CD4-positive, alpha-beta T cell treated with Interferon gamma for 1 hour (primary cell): ENCODE data around the gene ECPAS.
"Not testable (repeated sequence)": the region's sequence is repeated elsewhere in the genome, so short reads cannot be mapped to it uniquely, and the experiment has no call there.

Experiments used
- DNase-seq: peaks from one replicate; pipeline ENCODE4 v3.0.0-alpha.2; 2020

Gene ECPAS

GRCh38 chr9:111483858-111484571 is at the start of gene ECPAS:
ECPAS (minus strand) TSS chr9:111484383; CDS start chr9:111472918, 11,465 bp downstream.
- DNase-seq = peak; percentile 62

DNA sequence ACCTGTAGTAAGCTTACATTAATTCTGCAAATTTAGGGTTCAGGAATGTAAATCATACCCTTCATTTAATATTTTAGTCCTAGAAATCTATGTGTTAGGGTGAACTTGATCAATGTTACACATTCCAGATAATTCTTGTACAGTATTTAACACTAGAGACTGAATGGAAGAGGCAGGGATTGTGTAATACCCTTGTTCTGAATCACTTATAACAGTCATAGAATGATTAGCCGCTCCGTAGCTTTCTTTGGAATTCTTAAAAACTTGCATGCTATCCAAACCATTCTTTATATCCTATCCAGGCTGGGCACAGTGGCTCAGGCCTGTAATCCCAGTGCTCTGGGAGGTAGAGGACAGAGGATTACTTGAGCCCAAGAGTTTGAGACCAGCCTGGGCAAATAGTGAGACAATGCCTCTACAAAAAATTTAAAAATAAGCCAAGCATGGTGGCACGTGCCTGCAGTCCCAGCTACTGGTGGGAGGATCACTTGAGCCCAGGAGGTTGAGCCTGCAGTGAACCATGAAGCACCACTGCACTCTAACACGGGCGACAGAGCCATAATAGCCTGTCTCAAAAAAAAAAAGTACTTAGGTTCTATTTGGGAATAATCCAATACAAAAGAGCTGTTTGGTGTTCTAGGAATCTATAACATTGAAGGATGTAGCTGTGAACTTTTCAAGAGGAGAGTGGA is 49.1 kb upstream of the ECPAS start:
- no peak for DNase-seq

GRCh38 chr9:111531716-111532115 is 47.5 kb upstream of the ECPAS start:
- no peak for DNase-seq

DNA sequence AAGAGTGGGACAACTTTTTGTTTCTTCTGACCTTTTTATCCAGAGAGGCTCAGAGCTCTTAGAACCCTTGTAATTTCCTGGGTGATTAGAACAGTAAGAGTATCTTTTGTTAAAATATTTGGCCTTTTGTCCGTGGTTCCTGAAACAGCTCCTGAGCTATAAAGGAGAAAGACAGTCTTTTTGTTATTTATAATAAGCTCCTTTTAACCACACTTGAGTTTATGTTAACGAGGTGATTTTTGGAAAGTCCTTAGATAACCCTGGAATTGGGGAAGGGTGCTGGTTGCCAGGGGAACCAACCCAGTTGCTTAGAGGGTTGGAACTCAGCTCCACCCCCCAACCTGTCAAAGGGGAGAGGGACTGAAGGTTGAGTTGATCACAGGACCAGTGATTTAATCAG is 45.6 kb upstream of the ECPAS start:
- no peak for DNase-seq

GRCh38 chr9:111527347-111527746 is 43.2 kb upstream of the ECPAS start:
- DNase-seq = no peak

DNA sequence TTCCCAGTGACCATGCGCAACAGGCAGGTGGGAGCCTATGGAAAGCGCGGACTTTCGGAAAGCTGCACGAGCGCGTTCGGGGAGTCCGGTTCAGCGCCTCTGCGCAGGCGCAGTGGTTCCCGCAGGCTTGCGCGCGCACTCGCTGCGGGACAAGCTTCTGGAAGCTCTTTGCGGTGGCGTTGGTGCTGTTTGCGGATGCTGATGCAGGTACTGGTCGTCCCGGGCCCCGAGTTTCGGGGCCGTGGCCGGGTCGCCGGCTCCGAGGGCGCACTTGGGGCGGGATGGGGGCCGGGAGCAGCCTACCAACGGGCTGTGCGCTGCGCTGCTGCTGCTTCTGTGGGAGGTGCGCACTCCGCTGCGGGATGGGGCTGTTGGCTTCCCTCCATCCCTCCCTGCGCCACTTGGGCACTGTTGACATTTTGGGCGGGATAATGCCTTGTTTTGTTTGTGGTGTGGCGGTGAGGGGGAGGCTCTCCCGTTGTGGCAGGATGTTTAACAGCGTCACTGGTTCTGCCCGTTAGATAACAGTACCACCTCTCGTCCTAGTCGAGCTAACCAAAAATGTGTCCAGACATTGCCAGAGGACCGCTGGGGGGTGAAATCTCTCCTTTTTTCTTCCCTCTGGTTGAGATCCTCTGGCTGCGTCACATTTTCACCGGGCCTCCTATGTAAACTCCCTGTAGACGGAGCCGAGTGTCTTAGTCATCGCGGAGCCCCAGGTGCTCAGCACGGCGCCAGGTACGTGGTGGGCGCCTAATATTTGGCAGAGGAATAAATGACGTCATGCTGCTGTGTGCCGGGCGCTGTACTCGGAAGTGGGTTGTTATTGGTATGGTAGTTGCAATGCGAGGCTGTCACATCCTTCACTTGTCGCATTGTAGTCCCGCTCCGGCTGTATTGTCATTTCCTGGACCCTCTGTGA is 41.1 kb upstream of the ECPAS start, which contains the start of gene ZNF483:
Gene ZNF483 (plus strand): TSS at position 124 of the 922 bp plus-strand sequence. CDS start 2,217 bp downstream, outside the sequence.
- DNase-seq = peak; percentile 79

DNA sequence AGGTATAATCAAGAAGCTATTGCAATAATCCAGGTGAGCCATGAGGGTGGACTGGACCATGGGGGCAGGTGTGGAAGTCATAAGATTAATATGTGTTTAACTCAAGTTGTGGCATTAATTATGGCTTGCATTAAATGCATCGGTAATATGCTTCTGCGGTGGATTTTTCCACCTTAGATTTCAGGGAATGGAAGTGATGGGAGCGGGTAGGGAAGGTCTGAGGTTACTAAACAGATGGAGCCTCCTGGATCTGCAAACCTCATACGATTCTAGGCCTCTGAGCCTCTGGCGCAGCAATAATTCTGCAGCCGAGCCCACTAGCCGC is 40.5 kb upstream of the ECPAS start:
- DNase-seq = no peak

GRCh38 chr9:111516061-111516465 is 31.9 kb upstream of the ECPAS start:
- DNase-seq = no peak

GRCh38 chr9:111514967-111515366 is 30.8 kb upstream of the ECPAS start:
- DNase-seq = no peak

DNA sequence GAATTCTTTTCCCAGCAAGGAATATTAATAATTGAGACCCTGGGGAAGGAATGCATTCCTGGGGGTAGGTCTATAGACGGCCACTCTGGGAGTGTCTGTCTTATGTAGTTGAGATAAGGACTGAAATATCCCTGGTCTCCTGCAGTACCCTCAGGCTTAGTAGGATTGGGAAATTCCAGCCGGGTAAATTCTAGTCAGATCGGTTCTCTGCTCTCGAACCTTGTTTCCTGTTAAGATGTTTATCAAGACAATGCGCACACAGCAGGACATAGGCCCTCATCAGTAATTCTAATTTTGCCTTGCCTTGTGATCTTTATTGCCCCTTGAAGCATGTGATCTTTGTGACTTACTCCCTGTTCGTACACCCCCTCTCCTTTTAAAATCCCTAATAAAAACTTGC is 27.4 kb upstream of the ECPAS start:
- not testable (repeated sequence) for DNase-seq

DNA sequence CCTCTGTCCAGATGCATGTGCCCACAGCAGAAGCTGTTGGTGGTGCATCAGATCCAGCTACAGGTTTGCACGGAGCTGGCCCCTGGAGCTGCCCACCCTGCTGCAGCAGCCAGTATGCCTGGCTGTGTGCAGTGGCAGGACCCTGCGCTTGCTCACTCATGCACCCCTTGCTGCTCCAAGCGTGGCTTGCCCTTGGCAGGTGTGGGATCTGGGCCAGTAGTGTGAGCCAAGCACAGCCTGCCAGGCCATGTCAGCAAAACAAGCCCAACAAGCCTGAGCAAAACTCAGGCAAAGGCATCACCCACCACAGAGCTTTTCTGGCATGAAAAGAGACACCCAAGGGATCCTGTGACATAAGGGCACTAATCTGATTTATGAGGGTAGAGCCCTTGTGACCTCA is 18.3 kb upstream of the ECPAS start:
- no peak for DNase-seq

DNA sequence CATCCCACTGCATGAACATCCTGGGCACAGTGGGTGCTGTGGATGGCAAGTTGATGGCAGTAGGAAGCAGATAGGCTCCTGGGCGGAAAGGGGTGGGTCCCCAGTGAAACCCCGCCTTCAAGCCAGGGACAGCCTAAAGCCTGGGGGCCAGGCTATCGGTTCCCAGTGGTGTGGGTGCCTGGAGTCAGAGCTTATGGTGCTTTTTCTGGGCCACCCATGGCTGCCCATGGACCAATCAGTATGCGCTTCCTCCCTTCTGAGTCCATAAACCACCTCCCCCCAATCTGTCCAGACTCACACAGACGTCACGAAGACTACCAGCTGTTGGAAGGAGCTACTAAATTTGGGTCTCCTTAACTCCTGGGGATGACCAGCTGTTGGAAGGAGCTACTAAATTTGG is 17.5 kb upstream of the ECPAS start:
- DNase-seq = no peak

DNA sequence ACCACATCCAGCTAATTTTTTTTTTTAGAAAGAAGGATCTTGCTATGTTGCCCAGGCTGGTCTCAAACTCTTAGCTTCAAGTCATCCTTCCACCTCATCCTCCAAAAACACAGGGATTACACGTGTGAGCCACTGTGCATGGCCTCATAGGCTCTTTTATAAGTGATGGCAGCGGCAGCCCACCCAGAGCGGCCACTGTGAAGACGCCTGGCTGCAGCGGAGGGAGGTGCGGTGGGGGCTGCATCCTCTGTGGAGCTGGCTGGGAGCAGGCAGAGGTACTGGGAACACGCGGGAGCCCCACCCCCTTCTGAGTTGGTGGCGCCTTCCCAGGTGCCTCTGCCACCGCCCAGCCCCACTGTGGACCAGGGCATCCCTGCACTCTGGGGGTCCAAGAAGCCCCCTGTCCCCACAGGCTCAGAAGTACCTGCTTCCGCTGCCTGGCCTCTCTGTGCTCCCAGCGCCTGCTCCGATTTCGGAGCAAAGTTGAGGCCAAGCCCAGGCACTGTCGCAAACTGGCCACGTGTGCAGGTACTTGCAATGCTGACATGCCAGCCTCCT is 16.9 kb upstream of the ECPAS start:
- DNase-seq = no peak

GRCh38 chr9:111497196-111497595 is 13.0 kb upstream of the ECPAS start:
- DNase-seq = not testable (repeated sequence)

DNA sequence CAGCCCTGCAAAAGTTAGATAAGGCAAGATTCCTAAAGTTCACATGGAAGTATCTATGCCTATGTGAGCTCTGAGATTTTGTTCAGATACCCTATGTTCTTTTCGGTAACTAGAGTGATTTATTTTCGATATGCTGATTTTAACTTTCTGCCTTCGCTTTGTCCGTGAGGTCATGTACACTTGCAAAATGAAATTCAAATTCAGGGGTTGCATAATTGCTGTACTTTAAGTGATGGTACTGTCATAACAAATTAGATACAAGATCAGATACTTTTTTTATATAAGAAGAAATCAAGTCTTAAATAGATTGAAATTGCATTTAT is 350 bp upstream of the ECPAS start:
- no peak for DNase-seq

GRCh38 chr9:111483439-111483857 is 735 bp downstream of the ECPAS start:
- peak; percentile 38 for DNase-seq

DNA sequence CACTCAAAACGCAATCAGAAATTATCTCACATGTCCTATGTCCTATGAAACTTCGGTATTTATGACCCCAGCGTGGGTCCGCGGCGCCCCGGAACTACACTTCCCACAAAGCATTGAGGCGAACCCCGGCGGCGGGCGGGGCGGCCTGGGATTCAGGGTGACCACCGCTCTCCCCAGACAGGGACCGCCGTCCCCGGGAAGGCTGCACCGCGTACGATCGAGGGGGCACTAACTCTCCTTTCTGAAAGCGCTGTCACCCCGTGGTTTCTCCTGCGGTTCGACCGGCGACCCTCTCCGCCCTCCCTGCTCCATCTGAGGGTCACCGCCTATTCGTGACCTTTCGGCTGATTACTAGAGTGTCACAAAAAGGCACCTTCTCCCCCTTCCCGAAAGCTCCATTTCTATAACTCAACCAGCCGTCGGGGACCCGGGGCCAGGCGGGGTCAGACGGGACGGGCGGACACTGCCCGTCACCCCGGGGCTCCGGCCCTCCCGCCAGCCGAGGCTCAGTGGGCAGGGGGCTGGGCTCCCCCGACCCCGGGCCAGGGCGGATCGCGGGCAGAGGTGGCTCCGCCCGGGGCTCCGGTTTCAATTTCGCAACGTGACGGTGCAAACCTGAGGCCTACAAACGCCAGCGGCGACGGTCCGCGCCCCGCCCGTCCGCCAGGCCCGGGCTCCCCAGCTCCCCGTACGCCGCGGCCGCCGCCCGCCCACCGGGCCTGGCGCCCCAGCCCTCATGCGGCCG is 1.3 kb downstream of the ECPAS start:
- peak; percentile 38 for DNase-seq

- no peak for DNase-seq
These were observed 2.1 kb downstream of the ECPAS start for GRCh38 chr9:111481885-111482636.

DNA sequence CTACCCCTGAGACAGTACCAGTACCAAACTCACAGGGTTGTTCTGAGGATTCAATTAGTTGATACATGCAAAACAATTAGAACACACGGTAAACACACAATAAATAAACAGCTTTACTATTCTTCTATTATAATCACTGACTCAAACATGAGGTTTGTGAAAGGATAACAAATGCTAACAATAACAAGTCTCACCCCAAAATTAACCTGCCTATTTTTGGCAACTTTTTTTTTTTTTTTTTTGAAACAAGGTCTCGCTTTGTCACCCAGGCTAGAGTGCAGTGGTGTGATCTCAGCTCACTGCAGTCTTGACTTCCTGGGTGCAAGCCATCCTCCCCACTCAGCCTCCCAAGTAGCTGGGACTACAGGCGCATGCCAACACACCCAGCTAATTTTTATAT is 6.5 kb downstream of the ECPAS start:
- DNase-seq = no peak

DNA sequence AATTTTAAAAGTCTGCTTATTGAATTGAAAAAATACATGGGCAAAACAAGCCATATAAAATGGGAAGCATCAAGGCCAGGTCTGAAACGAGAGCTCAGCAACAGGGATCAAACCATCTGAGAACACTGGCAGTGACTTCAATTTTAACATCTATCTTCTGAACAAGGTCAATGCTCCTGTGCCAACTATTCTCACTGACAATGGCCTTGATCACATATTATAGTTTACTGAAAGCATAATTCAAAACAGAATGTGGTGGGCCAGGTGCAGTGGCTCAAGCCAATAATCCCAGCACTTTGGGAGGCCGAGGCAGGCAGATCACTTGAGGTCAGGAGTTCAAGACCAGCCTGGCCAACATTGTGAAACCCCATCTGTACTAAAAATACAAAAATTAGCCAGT is 9.0 kb downstream of the ECPAS start:
- DNase-seq = no peak

DNA sequence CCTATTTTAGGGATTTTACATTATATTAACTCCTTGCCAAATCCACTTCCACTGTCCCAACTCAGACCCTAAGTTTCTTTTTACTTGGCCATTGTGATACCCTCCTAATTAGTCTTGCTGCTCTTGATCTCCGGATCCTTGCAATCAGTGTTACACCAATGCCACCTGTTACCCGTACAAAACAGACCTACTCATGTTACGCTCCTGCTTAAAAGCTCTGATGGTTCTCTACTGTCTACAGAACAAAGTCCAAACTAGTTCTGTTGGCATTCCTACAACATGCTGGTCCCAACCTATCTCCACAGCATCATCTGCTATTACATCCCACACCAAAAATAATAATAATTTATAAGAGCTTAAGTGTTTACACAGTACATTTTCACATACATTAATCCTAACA is 9.8 kb downstream of the ECPAS start:
- no peak for DNase-seq
